GM21423 (cell line): ENCODE data around the gene MISP3.
A peak's percentile ranks its signal among the peaks of the same experiment; 100 is the strongest.
"Not testable (repeated sequence)": the region's sequence is repeated elsewhere in the genome, so short reads cannot be mapped to it uniquely, and the experiment has no call there.

Experiments
- ATAC-seq: cut with Tn5 transposase; IDR thresholded peaks from one replicate; pipeline ENCODE4 v1.9.1; 2021; ENCODE audit warnings: mild to moderate bottlenecking, moderate library complexity; ENCODE audit not compliant: unreplicated experiment

The MISP3 gene

DNA sequence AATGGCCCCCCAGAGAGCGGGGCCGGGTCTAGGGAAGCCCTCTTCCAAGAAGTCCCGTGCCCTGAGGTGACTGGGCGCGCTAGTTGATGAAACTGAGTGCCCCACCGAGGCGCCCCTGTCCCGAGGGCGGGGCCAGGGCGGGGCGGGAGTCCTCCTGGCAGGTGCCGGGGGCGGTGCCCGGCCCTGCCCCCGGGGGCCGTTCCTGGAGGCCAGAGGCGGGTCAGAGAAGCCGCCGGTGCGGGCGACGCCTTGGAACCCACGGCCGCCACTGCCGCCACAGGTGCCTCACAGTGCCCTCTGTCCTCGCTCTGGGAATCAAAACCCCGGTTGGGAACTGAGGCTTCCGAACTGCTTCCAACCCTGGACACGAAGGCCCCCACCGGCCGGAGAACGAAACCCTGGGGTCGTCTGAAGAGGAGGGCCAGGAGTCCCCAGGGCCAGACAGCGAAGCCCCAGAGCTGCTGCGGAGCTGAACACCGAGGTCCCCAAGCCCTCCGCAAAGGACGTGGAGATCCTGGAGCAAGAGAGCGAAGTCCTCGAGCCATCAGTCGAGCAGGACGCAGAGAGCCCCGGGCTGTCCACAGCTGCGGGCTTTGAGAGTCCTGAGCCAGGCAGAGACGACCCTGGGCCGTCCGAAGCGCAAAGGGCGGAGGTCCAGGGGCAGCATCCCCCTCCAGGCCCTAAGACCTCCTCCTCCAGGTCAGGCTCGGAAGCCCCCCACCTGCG is at the start of gene MISP3:
TSS of gene MISP3 (plus strand) at position 252 of the 726 bp plus-strand sequence. CDS start 524 bp downstream, outside the sequence.
- ATAC-seq, result no peak

DNA sequence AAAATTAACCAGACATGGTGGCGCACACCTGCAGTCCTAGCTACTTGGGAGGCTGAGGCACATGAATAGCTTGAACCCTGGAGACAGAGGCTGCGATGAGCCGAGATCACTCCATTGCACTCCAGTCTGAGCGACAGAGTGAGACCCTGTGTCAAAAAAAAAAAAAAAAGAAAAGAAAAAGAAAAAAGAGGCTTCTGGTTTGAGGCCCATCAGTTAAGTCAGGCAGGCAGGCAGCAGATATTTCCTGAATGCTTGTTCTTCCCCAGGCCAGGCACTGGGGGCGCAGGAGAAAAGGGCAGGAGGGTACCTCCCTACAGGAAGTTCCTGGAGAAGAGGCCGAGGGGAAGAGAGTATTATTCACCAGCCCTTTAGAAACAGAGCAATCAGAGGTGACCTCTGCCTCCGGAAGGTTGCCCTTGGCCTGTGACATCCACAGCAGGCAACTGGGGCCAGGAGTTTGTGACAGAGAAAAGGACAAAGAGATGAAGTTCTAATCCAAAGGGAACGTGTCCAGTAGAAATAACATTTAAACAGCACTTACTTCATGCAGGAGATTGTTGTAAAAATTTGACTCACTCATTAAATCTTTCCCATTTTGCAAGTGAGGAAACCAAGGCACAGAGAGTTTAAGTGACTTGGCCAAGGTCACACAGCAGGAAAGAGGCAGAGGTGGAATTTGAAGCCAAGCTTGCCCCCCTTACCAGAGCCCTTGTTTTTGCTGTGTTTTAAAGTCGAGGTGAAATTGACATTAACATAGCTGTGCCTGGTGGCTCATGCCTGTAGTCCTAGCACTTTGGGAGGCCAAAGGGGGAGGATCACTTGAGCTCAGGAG is 49.0 kb upstream of the MISP3 start:
- no peak for ATAC-seq

DNA sequence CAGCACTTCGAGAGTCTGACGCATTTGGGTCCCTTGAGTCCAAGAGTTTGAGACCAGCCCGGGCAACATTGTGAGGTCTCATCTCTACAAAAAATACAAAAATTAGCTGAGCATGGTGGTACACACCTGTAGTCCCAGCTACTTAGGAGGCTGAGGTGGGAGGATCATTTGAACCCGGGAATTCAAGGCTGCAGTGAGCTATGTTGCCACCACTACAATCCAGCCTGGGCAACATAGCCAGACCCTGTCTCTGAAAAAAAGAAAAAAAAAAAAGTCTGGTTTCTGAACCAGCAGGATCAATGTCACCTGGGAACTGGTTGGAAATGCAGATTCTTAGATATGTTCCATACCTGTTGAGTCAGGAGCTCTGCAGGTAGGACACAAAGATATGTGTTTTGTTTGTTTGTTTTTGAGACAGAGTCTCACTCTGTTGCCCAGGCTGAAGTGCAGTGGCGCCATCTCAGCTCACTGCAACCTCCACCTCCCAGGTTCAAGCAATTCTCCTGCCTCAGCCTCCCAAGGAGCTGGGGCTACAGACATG is 45.9 kb upstream of the MISP3 start:
- ATAC-seq, result not testable (repeated sequence)

DNA sequence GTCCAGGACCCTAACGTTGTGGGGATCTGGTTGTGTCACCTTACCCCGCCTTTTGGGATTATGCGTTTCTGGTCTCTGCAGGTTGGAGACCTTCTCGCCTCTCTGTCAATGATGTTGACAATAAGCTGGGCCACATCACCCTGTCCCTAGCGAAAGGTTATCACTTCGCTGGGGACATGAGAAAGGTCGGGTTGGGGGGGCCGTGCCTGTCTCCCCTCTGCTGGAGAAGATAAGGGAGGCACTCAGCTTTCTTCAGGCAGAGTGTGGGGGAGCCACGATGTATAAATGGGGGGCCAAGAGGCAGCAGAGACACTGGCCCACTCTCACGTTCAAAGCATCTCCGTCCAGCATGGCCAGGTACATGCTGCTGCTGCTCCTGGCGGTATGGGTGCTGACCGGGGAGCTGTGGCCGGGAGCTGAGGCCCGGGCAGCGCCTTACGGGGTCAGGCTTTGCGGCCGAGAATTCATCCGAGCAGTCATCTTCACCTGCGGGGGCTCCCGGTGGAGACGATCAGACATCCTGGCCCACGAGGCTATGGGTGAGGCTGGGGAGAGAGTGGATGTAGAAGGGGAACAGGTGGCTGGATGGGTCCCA is 44.6 kb upstream of the MISP3 start, which contains the start of gene RLN3:
TSS of gene RLN3 (plus strand) at position 293 of the 595 bp plus-strand sequence. CDS start at position 350, 57 bp downstream.
- ATAC-seq, result no peak

DNA sequence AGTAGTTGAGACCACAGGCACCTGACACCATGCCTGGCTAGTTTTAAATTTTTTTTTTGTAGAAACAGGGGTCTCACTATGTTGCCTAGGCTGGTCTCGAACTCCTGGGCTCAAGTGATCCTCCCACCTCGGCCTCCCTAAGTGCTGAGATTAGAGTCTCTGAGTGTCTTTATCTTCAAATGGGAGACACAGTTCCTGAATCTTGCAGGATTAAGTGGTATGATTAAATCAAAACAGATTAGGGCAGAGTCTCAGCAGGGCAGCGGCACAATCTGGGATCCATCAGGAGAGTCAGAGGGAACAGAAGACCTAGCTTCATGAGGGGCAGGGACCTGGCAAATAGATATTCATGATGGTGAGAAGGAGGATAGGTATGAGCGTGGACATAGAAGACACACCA is 43.7 kb upstream of the MISP3 start:
- ATAC-seq, result no peak

DNA sequence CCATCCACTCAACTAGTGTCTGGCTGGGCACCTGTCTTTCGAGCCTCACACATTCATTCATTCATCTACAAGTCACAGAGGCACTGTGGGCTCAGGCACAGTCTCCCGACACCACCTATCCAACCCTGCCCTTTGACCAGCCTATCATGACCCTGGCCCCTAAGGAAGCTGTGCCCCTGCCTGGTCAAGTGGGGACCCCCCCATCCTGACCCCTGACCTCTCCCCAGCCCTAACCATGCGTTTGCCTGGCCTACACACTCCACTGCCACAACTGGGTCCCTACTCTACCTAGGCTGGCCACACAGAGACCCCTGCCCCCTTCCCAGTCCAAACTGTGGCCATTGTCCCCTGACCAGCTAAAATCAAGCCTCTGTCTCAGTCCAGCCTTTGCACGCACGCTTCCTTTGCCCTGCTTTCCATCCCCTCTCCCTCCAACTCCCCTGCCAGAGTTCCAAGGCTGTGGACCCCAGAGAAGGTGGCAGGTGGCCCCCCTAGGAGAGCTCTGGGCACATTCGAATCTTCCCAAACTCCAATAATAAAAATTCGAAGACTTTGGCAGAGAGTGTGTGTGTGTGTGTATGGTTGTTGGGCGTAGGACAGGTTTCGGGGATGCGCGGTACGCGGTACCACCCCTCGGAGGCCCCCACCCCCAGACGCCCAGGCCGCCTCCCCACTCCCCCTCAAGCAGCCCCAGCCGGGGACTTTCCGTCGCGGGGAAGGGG is 41.4 kb upstream of the MISP3 start:
- no peak for ATAC-seq

DNA sequence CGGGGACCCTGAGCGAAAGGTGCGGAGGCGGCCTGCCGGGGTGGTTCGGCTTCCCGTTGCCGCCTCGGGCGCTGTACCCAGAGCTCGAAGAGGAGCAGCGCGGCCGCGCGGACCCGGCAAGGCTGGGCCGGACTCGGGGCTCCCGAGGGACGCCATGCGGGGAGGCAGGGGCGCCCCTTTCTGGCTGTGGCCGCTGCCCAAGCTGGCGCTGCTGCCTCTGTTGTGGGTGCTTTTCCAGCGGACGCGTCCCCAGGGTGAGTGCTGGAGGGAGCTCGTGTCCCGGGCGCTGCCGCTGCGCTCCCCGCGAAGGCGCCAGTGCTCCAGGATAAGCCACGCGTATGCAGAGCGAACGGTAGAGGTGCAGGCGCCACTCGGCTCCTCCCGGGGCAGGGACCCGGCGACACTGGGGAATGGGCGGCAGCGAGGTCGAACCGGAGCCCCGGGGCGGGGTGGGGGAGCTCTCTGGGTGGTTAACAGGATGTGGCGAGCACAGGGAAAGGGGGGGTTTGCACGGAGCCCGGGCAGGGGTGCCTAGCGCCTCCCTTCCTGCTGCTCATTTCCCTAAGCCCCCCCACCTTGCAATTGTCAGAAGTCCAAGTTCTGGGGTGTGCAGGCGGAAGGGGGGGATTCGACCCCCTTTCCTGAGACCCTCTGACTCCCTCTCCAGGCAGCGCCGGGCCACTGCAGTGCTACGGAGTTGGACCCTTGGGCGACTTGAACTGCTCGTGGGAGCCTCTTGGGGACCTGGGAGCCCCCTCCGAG is 40.7 kb upstream of the MISP3 start, which contains the start of gene IL27RA:
TSS of gene IL27RA (plus strand) at position 44 of the 762 bp plus-strand sequence. CDS start at position 155, 111 bp downstream.
- peak; percentile 60 for ATAC-seq

DNA sequence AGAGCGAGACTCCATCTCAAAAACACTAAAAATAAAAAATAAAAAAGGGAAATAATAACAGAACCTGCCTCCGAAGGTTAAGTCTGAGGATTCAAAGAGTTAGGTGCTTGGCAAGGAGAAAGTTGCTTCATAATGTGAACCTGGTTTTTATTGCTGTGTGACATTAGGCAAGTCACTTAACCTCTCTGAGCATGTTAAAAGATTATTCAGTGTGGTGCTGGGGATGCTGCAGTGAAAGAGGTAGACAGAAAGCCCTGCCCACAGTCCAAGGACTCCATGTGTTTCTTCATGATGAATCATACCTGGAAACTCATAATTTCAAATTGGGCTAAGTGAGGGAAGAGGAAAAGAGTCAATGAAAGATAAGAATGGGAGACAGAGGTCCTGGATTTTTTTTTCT is 38.6 kb upstream of the MISP3 start:
- ATAC-seq, result no peak

DNA sequence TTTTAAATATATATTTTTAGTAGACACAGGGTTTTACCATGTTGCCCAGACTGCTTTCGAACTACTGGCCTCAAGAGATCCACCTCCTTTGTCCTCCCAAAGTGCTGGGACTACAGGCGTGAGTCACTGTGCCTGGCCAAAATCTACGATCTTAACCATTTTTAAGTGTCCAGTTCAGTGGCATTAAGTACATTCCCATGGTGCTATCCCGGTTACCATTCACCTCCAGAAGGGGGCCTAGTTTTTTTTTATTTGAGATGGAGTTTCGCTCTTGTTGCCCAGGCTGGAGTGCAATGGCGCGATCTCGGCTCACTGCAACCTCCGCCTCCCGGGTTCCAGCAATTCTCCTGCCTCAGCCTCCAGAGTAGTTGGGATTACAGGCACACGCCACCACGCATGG is 37.4 kb upstream of the MISP3 start:
- ATAC-seq, result not testable (repeated sequence)

DNA sequence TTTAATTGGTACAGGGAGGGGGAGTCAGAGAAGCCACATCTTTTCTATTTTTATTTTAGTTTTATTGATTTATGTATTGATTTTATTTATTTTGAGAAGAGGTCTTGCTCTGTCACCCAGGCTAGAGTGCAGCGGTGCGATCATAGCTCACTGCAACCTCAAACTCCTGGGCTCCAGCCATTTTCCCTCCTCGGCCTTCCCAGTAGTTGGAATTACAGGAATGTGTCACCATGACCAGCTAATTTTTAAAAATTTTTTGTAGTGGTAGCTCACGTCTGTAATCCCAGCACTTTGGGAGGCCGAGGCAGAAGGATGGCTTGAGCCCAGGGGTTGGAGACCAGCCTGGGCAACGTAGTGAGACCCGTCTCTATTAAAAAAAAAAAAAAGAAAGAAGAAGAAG is 36.9 kb upstream of the MISP3 start:
- no peak for ATAC-seq

DNA sequence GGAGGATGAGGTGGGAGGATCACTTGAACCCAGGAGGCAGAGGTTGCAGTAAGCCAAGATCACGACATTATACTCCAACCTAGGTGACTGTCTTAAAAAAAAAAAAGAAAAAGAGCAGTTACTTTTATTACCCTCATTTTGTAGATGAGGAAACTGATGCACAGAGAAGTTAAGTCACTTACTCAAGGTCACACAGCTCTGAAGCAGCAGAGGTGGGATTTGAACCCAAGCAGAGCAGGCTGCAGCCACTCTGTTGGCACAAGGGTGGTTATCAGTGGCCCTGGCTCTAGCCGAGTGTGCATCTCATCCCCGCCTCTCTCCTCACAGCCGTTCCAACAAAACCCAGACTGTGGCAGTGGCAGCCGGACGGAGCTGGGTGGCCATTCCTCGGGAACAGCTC is 33.4 kb upstream of the MISP3 start:
- no peak for ATAC-seq

DNA sequence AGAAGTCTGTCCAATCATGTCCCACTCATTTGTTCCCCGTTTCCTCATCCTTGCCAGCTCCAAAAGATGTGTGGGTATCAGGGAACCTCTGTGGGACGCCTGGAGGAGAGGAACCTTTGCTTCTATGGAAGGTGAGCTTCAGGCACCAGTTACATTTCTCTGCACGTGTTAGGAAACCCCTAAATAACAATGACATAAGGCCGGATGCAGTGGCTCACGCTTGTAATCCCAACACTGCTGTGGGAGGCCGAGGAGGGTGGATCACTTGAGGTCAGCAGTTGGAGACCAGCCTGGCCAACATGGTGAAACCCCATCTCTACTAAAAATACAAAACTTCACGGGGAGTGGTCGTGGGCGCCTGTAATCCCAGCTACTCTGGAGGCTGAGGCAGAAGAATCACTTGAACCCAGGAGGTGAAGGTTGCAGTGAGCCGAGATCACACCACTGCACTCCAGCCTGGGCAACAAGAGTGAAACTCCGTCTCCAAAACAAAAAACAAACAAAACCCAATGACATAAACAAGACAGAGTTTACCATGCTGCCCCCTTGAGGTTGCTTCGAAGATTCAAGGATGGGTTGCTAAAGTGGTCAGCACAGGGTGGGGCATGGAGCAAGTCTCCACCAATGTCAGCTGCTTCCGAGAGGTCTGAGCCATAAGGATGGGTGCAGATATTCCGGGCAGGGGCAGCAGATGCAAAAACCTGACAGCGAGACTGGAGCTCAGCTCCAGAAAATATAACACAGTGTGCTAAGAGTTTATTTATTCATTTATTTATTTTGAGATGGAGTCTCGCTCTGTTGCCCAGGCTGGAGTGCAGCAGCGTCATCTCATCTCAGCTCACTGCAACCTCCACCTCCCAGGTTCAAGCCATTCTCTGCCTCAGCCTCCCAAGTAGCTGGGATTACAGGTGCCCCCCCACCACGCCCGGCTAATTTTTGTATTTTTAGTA is 29.7 kb upstream of the MISP3 start:
- not testable (repeated sequence) for ATAC-seq

DNA sequence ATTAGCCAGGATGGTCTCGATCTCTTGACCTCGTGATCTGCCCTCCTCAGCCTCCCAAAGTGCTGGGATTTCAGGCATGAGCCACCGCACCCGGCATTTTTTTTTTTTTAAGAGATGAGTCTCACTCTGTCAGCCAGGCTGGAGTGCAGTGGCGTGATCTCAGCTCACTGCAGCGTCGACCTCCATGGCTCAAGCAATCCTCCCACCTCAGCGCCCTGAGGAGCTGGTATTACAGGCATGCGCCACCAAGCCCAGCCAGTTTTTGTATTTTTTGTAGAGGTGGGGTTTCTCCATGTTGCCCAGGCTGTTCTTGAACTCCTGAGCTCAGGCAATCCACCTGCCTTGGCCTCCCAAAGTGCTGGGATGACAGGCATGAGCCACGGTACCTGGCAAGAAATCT is 24.7 kb upstream of the MISP3 start:
- not testable (repeated sequence) for ATAC-seq

DNA sequence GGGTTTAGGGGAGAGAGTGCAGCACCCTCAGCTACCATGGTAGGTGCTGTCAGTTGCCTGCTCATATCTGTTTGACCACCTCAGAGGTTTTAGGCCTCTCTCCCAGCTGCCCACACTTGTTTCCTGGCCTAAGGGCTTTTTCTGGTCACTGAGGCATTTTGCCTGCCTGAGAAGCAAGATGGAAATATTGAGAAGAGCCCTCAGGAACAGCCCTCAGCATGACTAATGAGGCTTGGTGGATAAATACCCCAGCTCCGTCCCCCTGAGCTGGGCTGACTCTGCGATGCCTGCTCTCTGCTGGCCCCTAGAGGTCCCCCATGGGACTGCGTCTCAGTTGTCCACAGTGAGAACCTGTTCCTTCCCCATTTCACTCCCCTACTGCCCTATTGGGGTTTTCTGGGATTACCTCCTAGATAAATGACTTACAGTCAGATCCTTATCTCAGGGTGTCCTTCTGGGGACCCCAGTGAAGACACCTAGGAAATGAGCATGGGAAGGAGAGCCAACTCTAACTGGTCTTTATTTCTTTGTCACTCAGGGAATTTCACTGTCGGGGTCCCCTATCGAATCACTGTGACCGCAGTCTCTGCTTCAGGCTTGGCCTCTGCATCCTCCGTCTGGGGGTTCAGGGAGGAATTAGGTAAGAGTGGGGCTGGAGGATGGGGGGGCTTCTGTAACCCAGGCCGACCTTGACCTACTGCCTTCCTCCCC is 24.0 kb upstream of the MISP3 start:
- ATAC-seq, result no peak

DNA sequence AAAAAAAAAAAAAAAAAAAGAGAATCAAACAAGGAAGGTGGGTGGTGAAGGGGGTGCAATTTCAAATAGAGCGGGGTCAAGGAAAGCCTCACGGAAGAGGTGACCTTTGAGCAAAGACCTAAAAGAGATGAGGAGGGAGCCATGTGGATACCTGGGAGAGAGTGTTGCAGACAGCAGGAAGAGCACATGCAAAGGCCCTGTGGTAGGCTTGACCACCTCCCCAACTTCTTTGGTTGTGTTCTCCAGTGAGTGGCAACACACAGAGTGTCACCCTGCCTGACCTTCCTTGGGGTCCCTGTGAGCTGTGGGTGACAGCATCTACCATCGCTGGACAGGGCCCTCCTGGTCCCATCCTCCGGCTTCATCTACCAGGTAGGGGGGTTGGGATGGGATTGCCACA is 22.1 kb upstream of the MISP3 start:
- no peak for ATAC-seq

DNA sequence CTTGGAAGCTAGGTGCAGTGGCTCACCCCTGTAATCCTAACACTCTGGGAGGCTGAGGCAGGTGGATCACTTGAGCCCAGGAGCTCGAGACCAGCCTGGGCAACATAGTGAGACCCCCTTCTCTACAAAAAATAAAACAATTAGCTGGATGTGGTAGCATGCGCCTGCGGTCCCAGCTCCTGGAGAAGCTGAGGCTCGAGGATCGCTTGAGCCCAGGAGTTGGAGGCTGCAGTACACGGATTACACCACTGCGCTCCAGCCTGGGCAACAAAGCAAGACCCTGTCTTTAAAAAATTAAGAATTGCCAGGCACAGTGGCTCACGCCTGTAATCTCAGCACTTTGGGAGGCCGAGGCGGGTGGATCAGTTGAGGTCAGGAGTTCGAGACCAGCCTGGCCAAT is 21.6 kb upstream of the MISP3 start:
- ATAC-seq, result not testable (repeated sequence)

DNA sequence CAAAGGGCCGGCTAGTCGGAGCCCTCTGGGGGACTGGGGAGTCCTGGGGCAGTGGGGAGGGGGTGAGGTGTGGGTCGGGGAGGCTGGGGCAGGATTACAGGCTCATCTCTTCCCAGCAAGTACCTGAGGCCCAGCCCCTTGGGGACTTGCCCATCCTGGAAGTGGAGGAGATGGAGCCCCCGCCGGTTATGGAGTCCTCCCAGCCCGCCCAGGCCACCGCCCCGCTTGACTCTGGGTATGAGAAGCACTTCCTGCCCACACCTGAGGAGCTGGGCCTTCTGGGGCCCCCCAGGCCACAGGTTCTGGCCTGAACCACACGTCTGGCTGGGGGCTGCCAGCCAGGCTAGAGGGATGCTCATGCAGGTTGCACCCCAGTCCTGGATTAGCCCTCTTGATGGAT is 20.6 kb upstream of the MISP3 start:
- ATAC-seq, result no peak

DNA sequence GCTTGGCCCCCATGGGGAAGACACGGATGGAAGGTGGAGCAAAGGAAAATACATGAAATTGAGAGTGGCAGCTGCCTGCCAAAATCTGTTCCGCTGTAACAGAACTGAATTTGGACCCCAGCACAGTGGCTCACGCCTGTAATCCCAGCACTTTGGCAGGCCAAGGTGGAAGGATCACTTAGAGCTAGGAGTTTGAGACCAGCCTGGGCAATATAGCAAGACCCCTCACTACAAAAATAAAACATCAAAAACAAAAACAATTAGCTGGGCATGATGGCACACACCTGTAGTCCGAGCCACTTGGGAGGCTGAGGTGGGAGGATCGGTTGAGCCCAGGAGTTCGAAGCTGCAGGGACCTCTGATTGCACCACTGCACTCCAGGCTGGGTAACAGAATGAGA is 20.1 kb upstream of the MISP3 start:
- ATAC-seq, result no peak
